HG02885 (cell line): ENCODE results near the gene RGSL1.

Source experiments
- ATAC-seq: cut with Tn5 transposase; IDR thresholded peaks from one replicate; pipeline ENCODE4 v1.9.1; 2021; ENCODE audit warnings: mild to moderate bottlenecking; ENCODE audit not compliant: unreplicated experiment, poor library complexity

Gene RGSL1

GRCh38 chr1:182586380-182586779 is 136.4 kb downstream of the RGSL1 start:
- no peak for ATAC-seq

GRCh38 chr1:182587093-182587492 is 137.1 kb downstream of the RGSL1 start:
- ATAC-seq = no peak

- ATAC-seq = no peak
Observed at GRCh38 chr1:182587666-182588499, 137.9 kb downstream of the RGSL1 start.

GRCh38 chr1:182588500-182589396 is 138.8 kb downstream of the RGSL1 start, which contains the start of gene RNASEL:
TSS of gene RNASEL (minus strand) at chr1:182589256. CDS start at chr1:182586806, 2,450 bp downstream.
- peak; percentile 90 for ATAC-seq

- no peak for ATAC-seq
Observed at GRCh38 chr1:182589520-182589919, 139.6 kb downstream of the RGSL1 start.

- ATAC-seq = no peak
Observed at GRCh38 chr1:182589931-182590330, 140.0 kb downstream of the RGSL1 start.

- no peak for ATAC-seq
Observed at GRCh38 chr1:182595641-182596240, 145.8 kb downstream of the RGSL1 start.

GRCh38 chr1:182596934-182597333 is 147.0 kb downstream of the RGSL1 start:
- ATAC-seq = no peak

GRCh38 chr1:182598296-182598695 is 148.3 kb downstream of the RGSL1 start:
- no peak for ATAC-seq

- ATAC-seq = no peak
Observed at GRCh38 chr1:182599339-182599738, 149.4 kb downstream of the RGSL1 start.

- no peak for ATAC-seq
Observed at GRCh38 chr1:182600036-182600713, 150.2 kb downstream of the RGSL1 start.

GRCh38 chr1:182600745-182601415 is 150.9 kb downstream of the RGSL1 start:
- no peak for ATAC-seq

- ATAC-seq = no peak
Observed at GRCh38 chr1:182601416-182601786, 151.5 kb downstream of the RGSL1 start.

GRCh38 chr1:182601913-182602312 is 152.0 kb downstream of the RGSL1 start:
- no peak for ATAC-seq

- no peak for ATAC-seq
Observed at GRCh38 chr1:182602935-182603645, 153.1 kb downstream of the RGSL1 start.

- ATAC-seq = peak; percentile 6
Observed at GRCh38 chr1:182603646-182604174, 153.8 kb downstream of the RGSL1 start.

- peak; percentile 93 for ATAC-seq
Observed at GRCh38 chr1:182604175-182605164, 154.5 kb downstream of the RGSL1 start, which contains the start of gene RGS16. TSS of gene RGS16 (minus strand) at chr1:182604389. CDS start at chr1:182604259, 130 bp downstream.
